ENCODE data around the gene UGT1A10.

UGT1A10 gene

DNA sequence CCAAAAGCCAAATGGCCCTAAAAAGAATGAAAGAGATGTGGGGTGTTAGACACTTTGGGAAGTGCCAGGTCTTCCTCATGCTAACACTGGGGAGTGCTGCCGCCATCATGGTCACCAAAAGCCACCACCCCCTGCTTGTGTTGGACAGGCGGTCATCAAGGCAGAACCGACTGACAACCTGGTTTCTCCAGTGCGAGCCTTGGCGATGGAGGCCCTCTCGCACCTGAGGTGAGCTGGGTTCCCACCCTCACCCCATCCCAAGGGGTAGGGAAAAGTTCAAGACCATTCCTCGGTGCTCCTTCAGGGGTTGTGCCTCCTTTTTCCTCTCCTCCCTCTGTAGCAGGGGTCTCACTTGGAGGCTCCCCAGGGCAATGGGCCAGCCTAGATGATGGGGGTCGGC is 175.5 kb downstream of the UGT1A10 start:
- DNase-seq, result no peak

DNA sequence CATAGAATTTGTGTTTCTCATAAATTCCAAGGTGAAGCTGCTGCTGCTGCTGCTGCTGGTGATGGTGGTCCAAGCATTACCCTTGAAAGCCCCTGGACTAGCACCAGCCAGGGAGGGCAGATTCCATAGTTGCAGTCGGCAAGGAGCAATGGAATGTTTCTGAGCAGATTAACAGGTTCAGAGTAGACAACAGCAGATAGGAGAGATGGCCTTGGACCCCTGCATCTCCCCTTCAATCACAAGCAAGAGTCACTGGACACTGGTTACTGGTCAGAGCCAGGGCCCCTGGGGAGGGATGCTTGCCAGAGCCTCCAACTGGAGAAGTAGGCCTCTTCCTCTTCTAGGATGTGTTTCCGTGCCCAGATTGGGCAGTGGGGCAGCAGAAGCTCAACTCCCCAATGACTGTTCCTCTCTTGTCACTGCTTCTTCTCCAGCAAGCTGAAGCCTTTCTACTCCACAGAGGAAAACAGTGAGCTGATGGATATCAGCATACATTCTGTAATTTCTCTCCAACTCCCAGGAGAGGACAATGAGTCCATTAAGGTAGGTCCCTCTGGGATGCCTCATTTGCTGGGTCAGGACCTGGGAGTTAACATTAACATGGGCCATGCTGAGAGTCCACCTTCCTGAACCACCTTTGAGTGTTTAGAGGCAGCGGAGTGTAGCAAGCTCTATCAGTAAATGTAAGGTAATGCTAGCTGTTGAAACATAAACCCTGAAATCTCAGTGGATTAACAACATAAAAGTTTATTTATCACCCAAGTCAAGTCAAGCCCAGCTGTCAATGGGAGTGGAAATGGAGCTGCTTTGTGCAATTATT is 177.2 kb downstream of the UGT1A10 start:
- DNase-seq, result no peak

DNA sequence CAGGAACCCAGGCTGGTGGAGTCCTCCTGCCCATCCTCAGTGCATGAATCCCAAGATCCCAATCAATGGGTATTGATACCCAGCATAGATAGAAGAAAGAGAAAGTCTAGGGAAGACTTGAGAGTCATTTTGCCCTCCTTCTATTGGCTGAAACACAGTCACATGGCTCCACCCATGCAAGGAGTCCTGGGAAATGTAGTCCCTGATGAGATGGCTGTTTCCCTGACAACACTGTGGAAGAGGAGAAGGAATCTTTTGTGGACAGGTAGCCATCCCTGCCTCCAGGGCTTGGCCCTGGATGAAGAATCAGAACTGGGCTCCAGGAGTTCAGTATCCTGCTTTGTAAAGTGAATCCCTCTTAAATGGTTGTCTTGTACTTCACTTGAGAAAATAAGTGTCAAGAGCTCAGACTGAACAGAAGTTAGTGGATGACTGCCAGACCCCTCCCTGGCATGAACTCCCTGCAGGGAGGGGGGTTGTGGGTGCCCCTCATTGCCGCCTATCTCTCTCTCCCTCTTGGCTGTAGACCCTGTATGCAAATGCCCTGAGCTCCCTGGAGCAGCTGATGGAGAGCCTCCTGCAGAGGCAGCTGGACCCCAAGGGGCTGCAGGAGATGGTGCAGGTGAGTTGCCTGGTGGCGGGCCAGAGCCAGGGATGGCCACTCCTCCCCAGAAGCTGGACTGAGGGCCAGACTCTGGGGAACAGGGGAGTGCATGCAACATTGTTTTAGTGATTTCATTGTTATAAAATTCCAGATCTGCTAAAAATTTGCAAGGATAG is 178.0 kb downstream of the UGT1A10 start:
- peak; percentile 2 for DNase-seq

DNA sequence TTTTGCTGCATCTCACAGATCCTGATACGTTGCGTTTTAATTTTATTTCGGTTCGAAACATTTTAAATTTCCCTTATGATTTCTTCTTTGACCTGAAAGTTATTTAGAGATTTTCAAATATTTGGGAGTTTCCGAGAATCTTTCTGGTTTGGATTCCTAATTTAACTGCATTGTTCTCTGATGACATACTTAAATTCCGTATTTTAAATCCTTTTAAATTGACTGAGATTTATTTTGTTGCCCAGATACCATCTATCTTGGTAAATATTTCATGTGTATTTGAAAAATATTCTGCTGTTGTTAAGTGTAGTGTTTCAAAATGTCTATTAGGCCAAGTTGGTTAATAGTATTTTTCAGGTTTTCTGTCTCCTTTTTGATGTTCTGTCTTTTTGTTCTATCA is 179.6 kb downstream of the UGT1A10 start:
- DNase-seq, result no peak

DNA sequence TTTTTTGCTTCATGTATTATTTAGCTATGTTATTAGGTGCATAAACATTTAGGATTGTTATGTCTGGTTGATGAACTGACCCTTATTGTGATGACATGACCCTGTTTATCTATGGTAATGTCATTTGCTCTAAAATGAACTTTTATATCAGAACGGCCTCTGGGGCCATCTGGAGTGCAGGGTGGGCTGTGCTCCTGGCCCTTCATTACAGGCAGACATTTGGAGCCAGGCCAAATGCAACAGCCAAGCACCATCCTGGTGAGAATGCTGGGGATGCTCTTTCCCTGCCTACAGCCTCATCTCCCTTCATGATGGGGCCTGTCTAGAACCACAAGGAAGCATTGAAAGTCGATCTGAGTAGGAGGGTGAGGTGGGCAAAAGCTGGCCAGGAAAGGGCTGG is 180.1 kb downstream of the UGT1A10 start:
- no peak for DNase-seq

DNA sequence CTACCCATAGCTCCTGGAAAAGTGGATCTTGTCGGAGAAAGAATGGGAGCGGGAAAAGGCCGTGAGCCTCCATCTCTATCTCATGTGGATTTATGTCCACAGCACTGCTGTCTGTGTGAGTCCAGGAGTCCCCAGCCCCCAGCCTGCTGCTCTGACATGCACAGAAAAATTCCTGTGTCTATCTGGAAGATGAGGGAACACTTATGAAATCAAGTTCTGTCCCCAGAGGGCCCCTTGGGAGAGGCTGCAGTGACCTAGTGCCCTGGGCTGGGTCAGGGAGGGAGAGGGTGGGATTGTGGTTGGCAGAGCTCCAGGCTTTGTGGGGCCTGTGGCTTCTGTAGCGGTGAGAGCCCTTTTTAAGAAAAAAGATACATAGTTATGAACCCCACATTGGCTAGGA is 180.5 kb downstream of the UGT1A10 start:
- no peak for DNase-seq

DNA sequence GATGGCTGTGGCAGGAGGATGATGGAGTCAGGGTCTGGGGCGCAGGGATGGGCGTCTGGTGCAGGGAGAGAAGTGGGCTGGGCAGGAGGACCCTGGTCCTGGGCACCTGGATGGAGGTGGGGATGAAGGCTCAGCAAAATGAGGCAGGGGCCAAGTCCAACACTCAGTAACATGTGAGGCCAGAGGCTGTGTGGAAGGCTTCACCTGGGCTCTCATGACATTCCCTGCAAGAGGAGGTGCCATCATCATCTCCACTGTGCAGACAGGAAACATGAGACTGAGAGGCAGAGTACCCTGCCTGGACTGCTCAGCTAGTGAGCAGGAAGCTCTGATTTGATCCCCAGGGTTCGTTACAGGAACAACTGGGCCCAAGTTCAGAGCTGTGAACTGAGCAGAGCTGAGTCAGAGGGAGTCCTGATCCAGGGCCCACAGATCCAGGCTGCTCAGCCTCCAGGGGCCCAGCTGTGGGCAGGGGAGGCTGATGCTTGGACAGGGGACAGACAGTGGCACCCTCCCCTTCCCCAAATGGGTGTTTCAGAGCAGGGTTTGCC is 181.2 kb downstream of the UGT1A10 start:
- no peak for DNase-seq

DNA sequence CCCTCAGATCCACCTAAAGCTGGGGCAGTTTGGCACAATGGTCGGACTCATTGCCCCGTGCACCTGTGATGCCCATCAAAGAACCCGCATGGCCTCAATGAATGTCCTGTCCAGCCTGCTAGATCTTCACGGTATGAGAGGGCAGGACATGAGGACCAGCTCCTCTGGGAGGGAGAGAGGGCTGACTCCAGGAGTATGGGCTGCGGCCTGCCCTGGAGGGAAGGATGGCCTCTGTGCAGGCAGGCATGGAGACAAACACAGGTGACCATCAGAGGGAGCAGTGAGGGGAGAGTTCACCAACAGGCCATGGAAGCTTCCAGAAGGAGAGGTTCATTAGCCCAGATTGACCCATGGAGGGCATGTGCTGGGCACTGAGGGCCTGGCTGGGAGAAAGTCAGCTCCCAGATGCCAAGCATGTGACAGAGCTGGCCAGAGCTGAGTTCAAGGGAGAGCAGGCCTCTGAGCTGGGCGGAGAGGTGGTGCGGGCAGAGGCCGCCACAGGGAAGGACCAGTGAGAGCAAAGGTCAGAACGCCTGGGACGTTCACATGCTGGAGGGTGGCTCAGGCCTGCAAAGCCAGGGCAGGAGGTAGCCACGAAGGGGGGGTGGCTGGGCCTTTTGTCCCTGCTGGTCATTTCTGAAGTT is 181.9 kb downstream of the UGT1A10 start:
- DNase-seq, result no peak

DNA sequence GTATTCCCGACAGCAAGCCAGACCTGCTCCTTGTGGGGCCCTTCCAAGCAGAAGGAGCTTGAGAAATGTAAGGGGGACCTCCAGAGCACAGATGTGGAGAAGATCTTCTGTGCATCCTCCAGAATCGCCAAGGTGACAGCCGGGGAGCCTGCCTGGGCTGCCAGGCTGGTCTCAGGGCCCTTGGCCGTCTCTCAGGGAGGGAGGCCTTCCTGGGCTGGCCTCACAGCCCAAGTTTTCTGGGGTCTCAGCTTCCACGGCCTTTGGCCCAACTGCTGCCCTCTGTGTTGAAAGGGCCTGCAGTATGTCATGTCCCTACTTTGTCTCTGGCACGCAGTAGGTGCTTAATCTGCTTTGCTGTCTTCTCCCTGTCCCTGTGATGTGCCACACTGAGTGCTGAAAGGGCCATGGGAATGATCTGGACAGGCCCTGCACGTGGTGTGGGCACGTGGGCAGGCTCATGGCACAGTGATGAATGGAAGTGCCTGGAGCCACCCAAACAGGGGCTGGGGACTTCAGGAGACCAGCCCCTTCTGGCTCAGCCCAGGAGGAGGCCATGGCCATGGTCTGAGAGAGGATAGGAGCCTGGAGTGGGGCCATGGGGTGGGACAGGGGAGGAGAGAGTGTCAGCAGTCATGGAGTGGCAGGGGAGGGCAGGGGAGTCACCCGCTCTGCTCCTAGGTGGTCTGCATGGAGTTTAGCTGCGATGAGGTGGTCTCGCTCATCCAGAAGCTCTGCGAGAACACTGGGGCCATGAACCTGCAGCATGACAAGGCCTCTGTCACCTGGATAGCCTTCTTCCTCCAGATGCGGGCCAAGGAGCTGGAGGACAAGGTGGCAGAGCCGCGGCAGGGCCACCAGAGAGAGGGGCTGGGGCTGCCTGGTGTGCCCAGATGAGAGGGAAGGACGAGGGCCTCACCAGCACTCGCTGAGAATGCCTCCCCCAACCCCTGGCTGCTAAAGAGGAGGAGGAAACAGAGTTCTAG is 182.7 kb downstream of the UGT1A10 start:
- DNase-seq, result no peak

DNA sequence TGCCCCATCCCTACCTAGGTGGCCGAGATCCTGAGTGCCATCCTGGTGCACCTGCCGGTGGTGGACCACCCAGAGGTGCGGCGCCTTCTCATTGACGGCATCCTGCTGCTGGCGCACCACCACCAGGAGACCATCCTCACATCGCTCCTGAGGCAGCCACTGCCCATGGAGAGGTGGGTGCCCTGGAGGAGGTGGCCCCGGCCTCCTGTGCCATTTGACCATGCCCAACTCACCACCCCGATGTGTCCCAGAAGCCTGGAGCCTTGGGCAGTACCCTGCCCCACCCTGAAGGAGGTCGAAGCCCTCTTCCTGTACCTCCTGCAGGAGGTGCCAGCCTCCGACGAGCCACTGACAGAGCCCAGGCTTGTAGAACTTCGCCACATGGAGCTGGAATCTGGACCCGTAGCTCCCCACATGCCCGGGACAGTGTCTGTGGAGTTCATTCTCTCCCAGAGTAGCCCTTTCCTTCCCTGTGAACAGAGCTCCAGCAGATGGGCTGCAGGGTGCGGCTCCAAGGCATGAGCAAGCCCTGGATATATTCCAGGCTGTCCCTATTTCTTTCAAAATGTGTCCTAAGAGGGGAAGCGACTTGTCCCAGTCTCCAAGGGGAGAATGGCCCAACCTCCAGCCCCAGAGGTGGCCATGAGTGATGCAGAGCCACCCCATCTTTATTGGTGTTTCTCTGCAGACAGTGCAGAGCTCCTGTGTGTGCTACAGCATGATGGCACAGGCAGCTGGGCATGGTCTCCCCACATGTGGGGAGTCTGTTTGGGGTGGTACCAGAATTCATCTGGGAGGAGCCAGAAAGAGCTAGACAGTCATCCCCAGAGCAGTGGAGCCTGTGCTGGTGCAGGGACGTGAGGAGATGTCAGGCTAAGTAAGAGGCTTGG is 183.9 kb downstream of the UGT1A10 start:
- no peak for DNase-seq

DNA sequence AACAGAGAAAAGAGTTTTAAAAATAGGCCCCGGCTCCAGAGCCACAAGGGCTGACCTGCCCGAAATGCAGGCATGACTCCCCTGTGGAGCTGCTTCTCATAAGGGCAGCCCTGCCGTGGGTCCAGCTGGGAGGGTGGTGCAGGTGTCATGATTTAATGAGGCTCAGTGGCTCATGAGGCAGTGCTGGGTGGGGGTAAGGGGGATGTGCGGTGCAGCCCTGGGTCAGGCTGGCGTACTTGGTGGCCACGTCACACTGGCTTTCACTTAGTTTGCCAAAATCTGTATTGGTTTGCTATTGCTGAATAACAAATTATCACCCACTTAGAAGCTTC is 184.5 kb downstream of the UGT1A10 start:
- DNase-seq, result no peak

DNA sequence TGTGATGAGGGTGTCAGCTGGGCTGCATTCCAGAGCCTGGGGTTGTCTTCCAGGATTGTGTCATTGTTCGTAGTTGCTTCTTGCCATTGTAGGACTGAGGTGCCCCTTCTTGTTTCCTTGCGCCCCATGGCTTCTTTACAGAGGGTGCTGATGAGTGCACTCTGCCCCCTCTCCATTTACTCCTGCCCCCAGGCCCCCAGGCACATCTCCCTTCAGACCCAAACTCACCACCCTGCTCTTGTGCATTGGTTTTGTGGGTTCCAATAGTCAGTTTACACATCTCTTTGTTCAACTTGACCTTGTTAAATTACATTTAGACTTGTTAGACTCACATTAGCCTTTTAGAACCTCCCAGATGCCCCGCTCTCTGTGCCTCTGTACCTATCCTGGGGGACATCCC is 184.9 kb downstream of the UGT1A10 start:
- DNase-seq, result no peak

DNA sequence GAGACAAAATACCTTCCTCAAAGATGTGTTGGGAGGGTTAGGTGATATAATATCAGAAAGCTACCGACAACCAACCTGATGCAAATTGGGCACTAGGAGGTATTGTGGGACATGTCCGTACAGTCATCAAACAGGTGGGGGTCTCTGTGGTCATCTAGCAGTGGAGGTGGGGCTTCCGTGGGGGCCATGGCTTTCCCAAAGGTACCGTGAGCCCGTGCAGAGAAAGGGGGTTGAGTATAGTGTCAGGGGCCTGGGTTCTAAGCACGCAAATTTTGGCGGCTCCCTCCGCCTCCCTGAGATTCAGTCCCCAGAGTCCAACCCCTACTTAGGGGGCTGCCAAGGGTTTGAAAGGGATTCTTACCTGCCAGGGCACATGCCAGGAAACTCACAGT is 185.5 kb downstream of the UGT1A10 start:
- DNase-seq, result no peak

DNA sequence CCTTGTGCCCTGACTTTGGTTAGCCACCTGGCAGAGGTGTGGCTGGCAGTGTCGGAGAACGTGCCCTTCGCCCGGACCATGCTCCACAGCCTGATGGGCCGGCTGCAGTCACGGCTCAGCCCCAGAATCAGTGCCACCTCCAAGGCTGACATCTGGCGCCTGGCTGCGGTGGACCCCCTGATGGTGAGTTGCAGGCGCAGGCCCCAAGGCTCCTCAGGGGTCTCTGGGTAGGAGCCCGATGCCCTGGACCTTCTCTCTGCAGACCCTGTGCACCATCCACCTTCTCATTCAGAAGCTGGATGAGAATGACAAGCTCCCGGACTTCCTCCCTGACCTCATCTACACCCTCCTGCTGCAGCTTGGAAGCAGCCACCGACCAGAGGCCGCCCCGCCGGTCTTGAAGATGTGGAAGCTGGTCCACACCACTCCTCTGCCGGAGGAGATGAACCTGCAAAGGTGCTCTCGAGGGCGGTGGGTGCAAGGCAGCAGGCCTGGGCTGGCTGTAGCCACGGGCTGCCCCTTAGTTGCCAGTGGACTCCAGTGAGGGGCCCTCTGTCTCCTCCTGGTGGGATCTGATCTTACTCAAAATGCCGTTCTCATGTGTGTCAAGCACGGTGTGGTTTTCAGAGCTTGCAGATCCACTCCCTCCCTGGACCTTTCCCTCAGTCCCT is 186.0 kb downstream of the UGT1A10 start:
- DNase-seq, result no peak

All from NCI-H1092 treated with DMSO at 0.1 percent for 48 hours (cell line).